AG08396 (cell line): ENCODE data around the gene ZFR2.
"Not testable (repeated sequence)": the region's sequence is repeated elsewhere in the genome, so short reads cannot be mapped to it uniquely, and the experiment has no call there.

Source experiments
- DNase-seq: peaks from one replicate; pipeline ENCODE4 v3.0.0; 2012; ENCODE audit warnings: low spot score, mixed read lengths

ZFR2 gene

GRCh38 chr19:3770136-3770999 is 98.5 kb downstream of the ZFR2 start:
- no peak for DNase-seq

- no peak for DNase-seq
These were observed 99.3 kb downstream of the ZFR2 start for GRCh38 chr19:3769494-3769893.

- no peak for DNase-seq
These were observed 100.1 kb downstream of the ZFR2 start for GRCh38 chr19:3768748-3769099.

- DNase-seq: no peak
These were observed 100.7 kb downstream of the ZFR2 start for GRCh38 chr19:3768015-3768747.

DNA sequence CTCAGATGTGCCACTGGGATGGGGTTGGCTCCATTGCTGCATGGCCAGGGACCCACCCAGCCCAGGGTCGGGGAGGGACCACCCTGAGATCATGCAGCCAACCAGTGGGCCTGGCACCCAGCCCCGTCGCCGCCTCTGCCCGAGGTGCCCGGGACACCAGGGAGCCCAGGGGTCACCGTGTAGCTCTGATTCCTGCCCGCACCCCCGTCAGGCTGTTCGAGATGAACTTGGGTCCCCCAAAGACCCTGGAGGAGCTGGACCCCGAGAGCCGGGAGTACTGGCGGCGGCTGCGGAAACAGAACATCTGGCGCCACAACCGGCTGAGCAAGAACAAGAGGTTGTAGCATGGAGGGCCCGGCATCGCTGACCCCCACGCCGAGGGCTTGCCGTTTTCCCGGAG is 101.8 kb downstream of the ZFR2 start:
- DNase-seq: no peak

GRCh38 chr19:3766520-3766919 is 102.3 kb downstream of the ZFR2 start:
- DNase-seq: no peak

- not testable (repeated sequence) for DNase-seq
These were observed 103.1 kb downstream of the ZFR2 start for GRCh38 chr19:3765757-3766156.

GRCh38 chr19:3765121-3765520 is 103.7 kb downstream of the ZFR2 start:
- no peak for DNase-seq

GRCh38 chr19:3762501-3763459 is 106.1 kb downstream of the ZFR2 start, which contains the start of gene MRPL54:
TSS of gene MRPL54 (plus strand) at chr19:3762682. CDS start at chr19:3762701, 19 bp downstream.
- peak; percentile 100 for DNase-seq

GRCh38 chr19:3762130-3762473 is 106.7 kb downstream of the ZFR2 start:
- DNase-seq: no peak

DNA sequence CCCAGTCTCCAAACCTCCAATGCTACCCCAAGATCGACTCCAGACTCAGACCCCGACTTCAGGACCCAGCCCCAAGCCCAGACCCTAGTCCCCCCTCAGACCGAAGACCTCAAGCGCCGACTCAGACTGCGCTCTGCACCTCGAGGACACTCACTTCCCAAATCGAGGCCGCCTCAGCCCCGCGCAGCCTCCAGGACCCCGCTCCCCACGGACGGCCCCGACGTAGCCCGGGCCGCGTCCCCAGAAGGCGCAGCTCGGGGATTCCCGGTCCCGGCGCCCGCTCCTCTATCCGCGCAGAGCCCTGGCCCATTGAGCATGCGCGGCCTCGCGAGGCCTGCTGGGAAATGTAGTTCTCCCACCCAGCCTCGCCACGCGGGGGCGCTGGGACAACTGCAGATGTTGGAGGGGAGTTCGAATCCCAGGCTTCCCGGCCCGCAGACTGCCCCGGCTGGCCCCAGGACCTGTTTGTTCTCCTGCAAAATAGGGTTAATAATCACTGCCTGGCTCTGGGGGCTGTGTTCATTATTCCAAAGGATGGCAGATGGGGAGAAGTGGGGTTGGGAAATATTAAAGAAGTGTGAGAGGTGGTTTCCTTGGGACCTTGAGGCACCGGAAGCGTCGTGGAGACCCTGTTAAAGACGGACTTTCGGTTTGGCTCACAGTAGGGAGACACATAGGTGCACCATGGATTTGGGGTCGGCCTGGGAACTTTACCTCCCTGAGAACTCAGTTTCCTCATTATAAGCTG is 107.3 kb downstream of the ZFR2 start, which contains the start of gene APBA3:
Gene APBA3, minus strand, starts transcription at position 311 of the 748 bp plus-strand sequence. CDS start 1,428 bp downstream, outside the sequence.
- peak; percentile 96 for DNase-seq

GRCh38 chr19:3760871-3761361 is 107.9 kb downstream of the ZFR2 start:
- no peak for DNase-seq

- DNase-seq: no peak
These were observed 109.2 kb downstream of the ZFR2 start for GRCh38 chr19:3759482-3760254.

DNA sequence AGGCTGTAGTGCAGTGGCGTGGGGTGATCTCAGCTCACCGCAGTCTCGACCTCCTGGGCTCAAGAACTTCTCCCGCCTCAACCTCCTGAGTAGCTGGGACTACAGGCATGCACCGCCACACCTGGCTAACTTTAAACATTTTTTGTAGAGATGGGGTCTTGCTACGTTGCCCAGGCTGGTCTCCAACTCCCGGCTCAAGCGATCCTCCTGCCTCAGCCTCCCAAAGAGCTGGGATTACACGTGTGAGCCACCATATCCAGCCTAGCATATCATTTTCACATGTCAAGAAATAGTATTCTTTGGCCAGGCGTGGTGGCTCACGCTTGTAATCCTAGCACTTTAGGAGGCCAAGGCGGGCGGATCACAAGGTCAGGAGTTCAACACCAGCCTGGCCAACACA is 110.5 kb downstream of the ZFR2 start:
- DNase-seq: not testable (repeated sequence)

DNA sequence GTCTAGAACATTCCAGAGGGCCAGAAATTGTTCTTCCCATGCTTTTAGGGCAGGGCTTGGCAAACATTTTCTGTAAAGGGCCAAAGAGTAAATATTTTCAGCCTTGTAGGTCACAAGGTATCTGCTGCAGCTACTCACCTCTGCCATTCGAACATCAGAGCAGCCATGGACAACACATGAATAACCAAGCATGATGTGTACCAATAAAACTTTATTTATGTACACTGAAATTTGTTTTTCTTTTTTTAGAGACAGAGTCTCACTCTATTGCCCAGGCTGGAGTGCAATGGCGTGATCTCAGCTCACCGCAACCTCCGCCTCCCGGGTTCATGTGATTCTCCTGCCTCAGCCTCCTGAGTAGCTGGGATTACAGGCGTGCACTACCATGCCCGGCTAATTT is 111.1 kb downstream of the ZFR2 start:
- DNase-seq: not testable (repeated sequence)
